PC-3 (cell line): ENCODE measurements around the gene RFX1. TPM values are rescaled to one million over a fixed set of nuclear protein-coding genes. Genes with fewer than 3 reads are reported as not detected.

Experiments used
- ATAC-seq: fragments of 200-7000 bp; cut with Tn5 transposase; 2 replicates; pipeline ENCODE4 v1.9.1; 2020; ENCODE audit warnings: mild to moderate bottlenecking, moderate library complexity
- BruUV-seq: library from RNA; stranded (reverse); fragments of 400-500 nt; replicated peaks from 2 replicates; lab custom pipeline; 2021; lab: Mats Ljungman, UMichigan
- CTCF ChIA-PET: fragments of 300-600 bp; sonication (Branson Sonifier 250); formaldehyde crosslinking; loops from one replicate; lab custom pipeline; 2022; ENCODE audit warnings: antibody characterized with exemption; lab: Charles Lee
- POLR2A ChIA-PET: fragments of 300-600 bp; sonication (Branson Sonifier 250); formaldehyde crosslinking; loops from one replicate; lab custom pipeline; 2022; ENCODE audit warnings: antibody characterized with exemption; ENCODE audit not compliant: unreplicated experiment; lab: Charles Lee
- DNase-seq: peaks from one replicate; pipeline ENCODE4 v3.0.0-alpha.2; 2015
- H2AFZ ChIP-seq: fragments of 300-600 bp; sonication (generic); 2 replicates; pipeline ENCODE4 v1.6.0; 2016; ENCODE audit warnings: antibody characterized with exemption, low read length
- H3F3A ChIP-seq: fragments of 300-600 bp; sonication (generic); one replicate; pipeline ENCODE4 v1.6.0; 2017; ENCODE audit warnings: antibody characterized with exemption, low read length, control low read depth, mild to moderate bottlenecking; ENCODE audit not compliant: unreplicated experiment
- H3K27ac ChIP-seq: fragments of 300-600 bp; sonication (generic); 2 replicates; pipeline ENCODE4 v1.5.1; 2016; ENCODE audit warnings: mild to moderate bottlenecking, low read length
- H3K27me3 ChIP-seq: fragments of 300-600 bp; sonication (generic); 2 replicates; pipeline ENCODE4 v1.6.1; 2016; ENCODE audit warnings: low read length, mixed read lengths
- H3K36me3 ChIP-seq: fragments of 300-600 bp; sonication (generic); 2 replicates; pipeline ENCODE4 v1.6.1; 2016; ENCODE audit warnings: low read depth, mixed run types, low read length, mixed read lengths
- H3K4me1 ChIP-seq: fragments of 300-600 bp; sonication (generic); 2 replicates; pipeline ENCODE4 v1.5.1; 2016; ENCODE audit warnings: low read length; ENCODE audit not compliant: insufficient read depth
- H3K4me2 ChIP-seq: fragments of 300-600 bp; sonication (generic); 2 replicates; pipeline ENCODE4 v1.6.0; 2016; ENCODE audit warnings: low read length
- H3K4me3 ChIP-seq: fragments of 300-600 bp; sonication (generic); 2 replicates; pipeline ENCODE4 v1.5.1; 2016; ENCODE audit warnings: mild to moderate bottlenecking, low read length, mixed read lengths
- H3K79me2 ChIP-seq: fragments of 300-600 bp; sonication (generic); 2 replicates; pipeline ENCODE4 v1.6.1; 2017; ENCODE audit warnings: low read length, mixed read lengths
- H3K9ac ChIP-seq: fragments of 300-600 bp; sonication (generic); 2 replicates; pipeline ENCODE4 v1.6.0; 2016; ENCODE audit warnings: mild to moderate bottlenecking, low read length
- H3K9me2 ChIP-seq: fragments of 300-600 bp; sonication (generic); replicated peaks from 2 replicates; pipeline ENCODE4 v1.6.1; 2016; ENCODE audit warnings: mixed run types, low read length, mixed read lengths
- H3K9me3 ChIP-seq: fragments of 300-600 bp; sonication (generic); 2 replicates; pipeline ENCODE4 v1.6.1; 2016; ENCODE audit warnings: low read length, mixed read lengths
- H4K20me1 ChIP-seq: fragments of 300-600 bp; sonication (generic); 2 replicates; pipeline ENCODE4 v1.6.1; 2016; ENCODE audit warnings: low read length, mixed read lengths
- EZH2 ChIP-seq: fragments of 300-600 bp; sonication (generic); IDR thresholded peaks from one replicate; pipeline ENCODE4 v1.6.1; 2017; ENCODE audit warnings: antibody characterized with exemption, mild to moderate bottlenecking, low read length; ENCODE audit not compliant: unreplicated experiment
- EZH2phosphoT487 ChIP-seq: fragments of 300-600 bp; sonication (generic); IDR thresholded peaks from 2 replicates; pipeline ENCODE4 v1.6.1; 2018; ENCODE audit warnings: mild to moderate bottlenecking, antibody characterized with exemption, low read length, borderline replicate concordance
- intact Hi-C: fragments of 100-400 bp; cut with micrococcal nuclease; formaldehyde crosslinking; loops from 2 replicates; pipeline ENCODE4 v1.9.0; 2023
- total RNA-seq: library from RNA; depleted of rRNA; stranded (reverse); fragments of >200 nt; gene quantifications from 2 replicates; pipeline ENCODE4 v1.2.3, GENCODE V29; 2014
- TF ChIP-seq, protein P1 (sequence below): fragments of 300-600 bp; sonication (generic); conservative IDR thresholded peaks from 2 replicates; pipeline ENCODE4 v1.5.1; 2017; ENCODE audit warnings: antibody characterized with exemption, low read depth, mild to moderate bottlenecking, low read length

Gene RFX1
- total RNA-seq, 1 experiment from 2014 or later: 7.5 TPM

DNA sequence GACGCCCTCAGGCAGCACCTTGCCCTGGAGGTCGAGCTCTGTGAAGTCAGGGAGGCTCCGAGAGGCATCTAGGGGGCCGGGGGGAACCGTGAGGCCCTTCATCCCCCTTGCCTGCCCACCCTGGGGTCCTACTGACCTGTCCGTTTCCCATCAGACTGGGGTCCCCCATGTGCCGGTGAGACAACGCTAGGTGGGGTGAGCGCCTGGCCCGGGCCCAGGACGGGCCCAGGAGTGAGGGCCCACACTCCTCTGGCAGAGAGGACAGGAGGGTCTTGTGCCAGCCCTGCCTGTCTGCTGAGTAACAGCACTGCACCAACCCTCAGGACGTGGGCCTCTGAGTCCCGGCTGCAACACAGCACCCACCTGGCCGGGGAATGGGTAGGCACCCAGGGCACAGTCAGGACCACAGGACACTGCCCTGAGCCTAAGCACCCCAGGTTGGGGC, 39.4 kb downstream of the RFX1 start:
- Histone ChIP-seq H3K36me3 (peaks cover 8% of the 10 kb centered on the region), H3K9me2 (no peaks in the 10 kb centered on the region), H3F3A (no peaks in the 10 kb centered on the region), H3K4me3 (no peak overlapping the region), H3K4me2 (no peak overlapping the region), H3K27me3 (no peaks in the 10 kb centered on the region), H3K9ac (no peak overlapping the region), H3K9me3 (no peaks in the 10 kb centered on the region), H3K79me2 (no peaks in the 10 kb centered on the region), H4K20me1 (no peaks in the 10 kb centered on the region), H2AFZ (no peak overlapping the region), H3K4me1 (peaks cover 10% of the 10 kb centered on the region), H3K27ac (no peak overlapping the region)
- DNase-seq: no peak
- ChIA-PET CTCF (no interaction called here), POLR2A (no interaction called here)
- TF ChIP-seq EZH2phosphoT487: no peak
- TF ChIP-seq, protein P1, sequence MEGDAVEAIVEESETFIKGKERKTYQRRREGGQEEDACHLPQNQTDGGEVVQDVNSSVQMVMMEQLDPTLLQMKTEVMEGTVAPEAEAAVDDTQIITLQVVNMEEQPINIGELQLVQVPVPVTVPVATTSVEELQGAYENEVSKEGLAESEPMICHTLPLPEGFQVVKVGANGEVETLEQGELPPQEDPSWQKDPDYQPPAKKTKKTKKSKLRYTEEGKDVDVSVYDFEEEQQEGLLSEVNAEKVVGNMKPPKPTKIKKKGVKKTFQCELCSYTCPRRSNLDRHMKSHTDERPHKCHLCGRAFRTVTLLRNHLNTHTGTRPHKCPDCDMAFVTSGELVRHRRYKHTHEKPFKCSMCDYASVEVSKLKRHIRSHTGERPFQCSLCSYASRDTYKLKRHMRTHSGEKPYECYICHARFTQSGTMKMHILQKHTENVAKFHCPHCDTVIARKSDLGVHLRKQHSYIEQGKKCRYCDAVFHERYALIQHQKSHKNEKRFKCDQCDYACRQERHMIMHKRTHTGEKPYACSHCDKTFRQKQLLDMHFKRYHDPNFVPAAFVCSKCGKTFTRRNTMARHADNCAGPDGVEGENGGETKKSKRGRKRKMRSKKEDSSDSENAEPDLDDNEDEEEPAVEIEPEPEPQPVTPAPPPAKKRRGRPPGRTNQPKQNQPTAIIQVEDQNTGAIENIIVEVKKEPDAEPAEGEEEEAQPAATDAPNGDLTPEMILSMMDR: no peak
- TF ChIP-seq EZH2: no peak
- intact Hi-C loops: no loop called here
- ATAC-seq: no peak
- BruUV-seq: no TSS peak

DNA sequence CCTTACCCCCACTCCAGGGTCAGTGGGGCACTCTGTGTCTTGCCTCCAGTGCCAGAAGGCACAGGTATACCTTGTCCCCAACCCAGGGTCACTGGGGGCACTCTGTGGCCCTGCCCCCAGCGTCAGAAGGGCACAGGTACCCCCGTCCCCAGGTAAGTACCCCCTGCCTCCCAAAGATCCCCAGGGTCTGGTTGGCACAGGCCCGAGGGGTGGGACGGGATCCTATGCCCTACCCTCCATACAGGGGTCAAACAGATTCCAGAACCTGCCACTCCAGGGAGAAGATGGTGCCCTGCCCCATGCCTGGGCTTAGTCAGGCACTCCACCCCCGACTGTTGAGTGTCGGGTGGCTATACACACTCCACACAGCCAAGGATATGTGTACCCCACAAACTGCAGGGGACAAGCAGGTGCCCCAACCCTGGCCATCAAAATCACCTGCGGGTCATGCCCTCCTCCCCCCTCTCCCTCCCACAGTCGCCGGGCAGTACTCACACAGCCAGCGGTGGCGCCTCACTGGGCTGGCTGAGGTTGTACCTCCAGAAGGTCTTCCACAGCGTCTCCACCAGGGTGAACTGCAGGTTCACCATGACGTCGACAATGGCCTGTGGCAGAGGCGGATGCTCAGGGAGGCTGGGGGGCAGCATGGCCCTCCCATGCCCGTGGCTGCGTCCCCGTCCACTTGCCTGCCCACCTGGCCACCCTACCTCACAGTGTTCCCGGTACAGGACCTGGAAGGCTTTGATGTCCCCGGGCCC, 40.0 kb downstream of the RFX1 start:
- H3K4me3 ChIP-seq: no peak overlapping the region
- peaks cover 10% of the 10 kb centered on the region for H3K4me1 ChIP-seq
- CTCF ChIA-PET: no interaction called here
- POLR2A ChIA-PET: no interaction called here
- no peak overlapping the region for H2AFZ ChIP-seq
- no peak overlapping the region for H3K27ac ChIP-seq
- intact Hi-C loops: no loop called here
- peaks cover 10% of the 10 kb centered on the region for H3K36me3 ChIP-seq
- no peaks in the 10 kb centered on the region for H4K20me1 ChIP-seq
- H3K27me3 ChIP-seq: no peaks in the 10 kb centered on the region
- no peak overlapping the region for H3K9ac ChIP-seq
- no peak overlapping the region for H3K4me2 ChIP-seq
- DNase-seq (no peak), ATAC-seq (no peak)
- no peaks in the 10 kb centered on the region for H3K9me2 ChIP-seq
- no peaks in the 10 kb centered on the region for H3K79me2 ChIP-seq
- H3F3A ChIP-seq: no peaks in the 10 kb centered on the region
- no peaks in the 10 kb centered on the region for H3K9me3 ChIP-seq
- no TSS peak for BruUV-seq
- TF ChIP-seq, protein P1: no peak
- no peak for TF ChIP-seq EZH2phosphoT487
- TF ChIP-seq EZH2: no peak

DNA sequence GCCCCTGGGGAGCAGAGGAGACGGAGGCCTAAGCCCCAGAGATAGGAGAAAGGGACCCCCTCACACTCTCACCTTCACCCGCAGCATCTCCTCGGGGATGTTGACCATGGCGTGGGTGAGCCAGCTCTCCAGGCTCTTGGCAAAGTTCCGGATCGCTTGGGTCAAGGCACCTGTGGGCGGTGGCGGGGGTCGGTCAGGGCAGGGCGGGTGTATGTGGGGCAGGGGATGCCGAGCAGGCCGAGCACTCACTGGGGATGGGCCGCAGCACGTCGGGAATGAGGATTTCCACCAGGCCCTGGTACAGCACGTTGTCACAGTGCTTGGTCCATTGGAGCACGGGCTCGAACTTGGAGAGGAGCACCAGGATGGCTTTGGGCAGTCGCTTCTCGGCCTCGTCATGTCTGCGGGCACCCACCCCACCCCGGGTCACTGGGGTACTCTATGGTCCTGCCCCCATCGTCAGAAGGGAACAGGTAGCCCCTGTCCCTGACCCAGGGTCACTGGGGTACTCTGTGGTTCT, 40.7 kb downstream of the RFX1 start:
- Histone ChIP-seq H3K4me2 (no peak overlapping the region), H3K27ac (no peak overlapping the region), H3K9me3 (no peaks in the 10 kb centered on the region), H3K9me2 (no peaks in the 10 kb centered on the region), H3K4me3 (no peak overlapping the region), H3K79me2 (no peaks in the 10 kb centered on the region), H4K20me1 (no peaks in the 10 kb centered on the region), H3K36me3 (peaks cover 12% of the 10 kb centered on the region), H3F3A (no peaks in the 10 kb centered on the region), H3K4me1 (peaks cover 10% of the 10 kb centered on the region), H3K27me3 (no peaks in the 10 kb centered on the region), H3K9ac (no peak overlapping the region), H2AFZ (no peak overlapping the region)
- ATAC-seq (no peak), DNase-seq (no peak)
- intact Hi-C loops: no loop called here
- CTCF ChIA-PET: no interaction called here
- TF ChIP-seq EZH2: no peak
- TF ChIP-seq EZH2phosphoT487: no peak
- TF ChIP-seq, protein P1: no peak
- POLR2A ChIA-PET: no interaction called here
- BruUV-seq: no TSS peak
